ENCODE measurements around the gene TSPEAR. TPM values are rescaled to one million over a fixed set of nuclear protein-coding genes. Genes with fewer than 3 reads are reported as not detected.

Gene TSPEAR
- total RNA-seq, 2 donors from 2014 or later: 1.5 to 6.0 TPM

DNA sequence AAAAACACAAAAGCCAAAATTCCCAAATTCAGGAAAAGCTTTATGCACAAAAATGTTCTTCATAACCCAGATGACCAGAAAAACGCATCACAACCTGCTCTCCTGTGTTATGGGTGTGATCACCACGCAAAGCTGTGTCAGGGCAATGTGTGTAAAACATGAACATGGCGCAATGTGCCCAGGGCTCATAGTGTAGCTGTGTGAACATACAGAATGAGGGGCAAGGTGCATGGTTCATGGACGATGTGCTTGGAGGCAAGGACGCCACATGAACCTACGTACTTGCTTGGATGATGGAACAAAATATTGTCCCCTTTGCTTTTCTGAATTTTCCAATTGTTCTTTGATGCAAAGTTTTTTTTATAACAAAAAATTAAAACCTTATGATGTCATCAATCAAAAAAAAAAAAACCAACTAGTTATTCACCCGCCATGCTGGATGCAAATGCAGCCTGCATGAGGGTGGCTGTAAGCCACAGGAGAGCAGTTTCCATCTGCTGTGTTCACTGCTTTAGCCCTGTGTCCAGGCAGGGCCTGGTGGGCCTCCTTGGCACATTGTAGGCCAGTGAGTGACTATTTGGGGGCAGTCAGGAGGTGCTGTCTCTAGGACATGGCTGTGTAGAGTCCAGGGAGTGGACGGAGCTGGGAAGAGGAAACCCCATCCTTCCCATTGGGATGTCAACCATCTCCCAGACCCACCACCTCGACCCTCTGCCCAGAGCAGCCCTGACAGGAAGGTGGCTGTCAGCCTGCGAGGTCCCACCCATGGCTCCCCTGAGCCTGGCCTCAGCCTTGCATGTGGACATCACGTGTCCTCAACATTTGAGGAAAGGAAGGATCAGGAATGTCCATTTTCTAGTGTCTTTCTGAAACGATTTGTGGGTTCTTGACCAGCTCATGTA is 185.0 kb downstream of the TSPEAR start:
- no peaks in the 10 kb centered on the region for H3K27me3 Mint-ChIP-seq (ENCODE audit: insufficient read depth)
- Histone ChIP-seq H3K4me3 (ENCODE audit: low read length) (no peak overlapping the region), H3K9ac (ENCODE audit: extremely low read depth, low read length, poor library complexity, severe bottlenecking) (no peak overlapping the region), H3K36me3 (ENCODE audit: control insufficient read depth, insufficient read depth, low read length) (no peaks in the 10 kb centered on the region), H3K27me3 (ENCODE audit: control insufficient read depth, insufficient read depth, low read length, poor library complexity, severe bottlenecking) (no peaks in the 10 kb centered on the region), H3K4me1 (ENCODE audit: control insufficient read depth, insufficient read depth, low read length) (no peaks in the 10 kb centered on the region), H3K27ac (ENCODE audit: low read depth, low read length) (no peak overlapping the region), H3K9me3 (ENCODE audit: control insufficient read depth, low read length) (peaks cover 10% of the 10 kb centered on the region)
- H3K27ac Mint-ChIP-seq: no peak overlapping the region
- H3K4me3 Mint-ChIP-seq: no peak overlapping the region
- 91 to 95% methylated on average over 6 to 12 of the region's 12 CpGs for WGBS, 2 experiments (ENCODE audit: insufficient coverage in 1 of 2, insufficient read length in 1 of 2)
- no peak for DNase-seq
- H3K9me3 Mint-ChIP-seq: no peaks in the 10 kb centered on the region
- TF ChIP-seq, protein P1, sequence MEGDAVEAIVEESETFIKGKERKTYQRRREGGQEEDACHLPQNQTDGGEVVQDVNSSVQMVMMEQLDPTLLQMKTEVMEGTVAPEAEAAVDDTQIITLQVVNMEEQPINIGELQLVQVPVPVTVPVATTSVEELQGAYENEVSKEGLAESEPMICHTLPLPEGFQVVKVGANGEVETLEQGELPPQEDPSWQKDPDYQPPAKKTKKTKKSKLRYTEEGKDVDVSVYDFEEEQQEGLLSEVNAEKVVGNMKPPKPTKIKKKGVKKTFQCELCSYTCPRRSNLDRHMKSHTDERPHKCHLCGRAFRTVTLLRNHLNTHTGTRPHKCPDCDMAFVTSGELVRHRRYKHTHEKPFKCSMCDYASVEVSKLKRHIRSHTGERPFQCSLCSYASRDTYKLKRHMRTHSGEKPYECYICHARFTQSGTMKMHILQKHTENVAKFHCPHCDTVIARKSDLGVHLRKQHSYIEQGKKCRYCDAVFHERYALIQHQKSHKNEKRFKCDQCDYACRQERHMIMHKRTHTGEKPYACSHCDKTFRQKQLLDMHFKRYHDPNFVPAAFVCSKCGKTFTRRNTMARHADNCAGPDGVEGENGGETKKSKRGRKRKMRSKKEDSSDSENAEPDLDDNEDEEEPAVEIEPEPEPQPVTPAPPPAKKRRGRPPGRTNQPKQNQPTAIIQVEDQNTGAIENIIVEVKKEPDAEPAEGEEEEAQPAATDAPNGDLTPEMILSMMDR (conservative IDR thresholded peaks at IDR 0.05): no peak
- H3K36me3 Mint-ChIP-seq (ENCODE audit: low read depth): no peaks in the 10 kb centered on the region
- no peaks in the 10 kb centered on the region for H3K4me1 Mint-ChIP-seq

DNA sequence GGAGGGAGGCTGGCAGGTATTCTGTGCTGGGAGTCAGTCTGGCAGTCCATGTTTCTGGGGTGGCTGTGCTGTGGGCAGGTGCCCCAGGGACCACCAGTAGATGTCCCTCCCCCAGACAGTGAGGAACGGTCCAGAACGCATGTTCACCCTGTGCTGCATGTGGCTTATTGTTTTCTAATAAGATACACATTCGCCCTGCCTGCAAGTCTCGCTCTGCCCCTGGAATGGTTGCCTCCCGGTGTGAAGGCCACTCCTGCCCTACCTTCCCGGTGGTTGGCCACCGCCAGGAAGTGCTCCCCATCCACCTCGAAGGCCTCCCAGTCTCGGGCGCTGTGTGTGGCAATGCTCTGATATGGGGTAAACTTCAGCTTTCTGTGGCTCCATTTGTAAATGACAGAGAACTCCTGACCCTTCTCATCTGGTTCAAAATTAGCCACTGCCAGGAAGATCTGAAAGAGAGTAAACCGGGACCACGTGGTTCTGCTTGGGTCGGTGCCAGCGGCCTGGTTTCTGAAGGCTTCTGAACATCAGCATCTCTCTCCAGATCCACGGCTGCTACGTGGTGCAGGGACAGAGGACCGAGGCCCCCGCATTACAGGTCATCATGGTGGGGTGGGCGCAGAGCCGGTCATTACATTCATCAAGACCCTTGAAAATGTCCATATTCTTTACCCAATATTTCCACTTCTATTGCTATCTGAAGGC is 185.8 kb downstream of the TSPEAR start:
- WGBS, 2 experiments (ENCODE audit: insufficient coverage in 1 of 2, insufficient read length in 1 of 2): 92 to 97% methylated on average over 16 to 20 of the region's 20 CpGs
- no peaks in the 10 kb centered on the region for H3K36me3 Mint-ChIP-seq (ENCODE audit: low read depth)
- Histone ChIP-seq H3K27me3 (ENCODE audit: control insufficient read depth, insufficient read depth, low read length, poor library complexity, severe bottlenecking) (no peaks in the 10 kb centered on the region), H3K36me3 (ENCODE audit: control insufficient read depth, insufficient read depth, low read length) (no peaks in the 10 kb centered on the region), H3K4me1 (ENCODE audit: control insufficient read depth, insufficient read depth, low read length) (no peaks in the 10 kb centered on the region), H3K4me3 (ENCODE audit: low read length) (no peak overlapping the region), H3K27ac (ENCODE audit: low read depth, low read length) (no peak overlapping the region), H3K9ac (ENCODE audit: extremely low read depth, low read length, poor library complexity, severe bottlenecking) (no peak overlapping the region), H3K9me3 (ENCODE audit: control insufficient read depth, low read length) (peaks cover 10% of the 10 kb centered on the region)
- no peak for DNase-seq
- TF ChIP-seq, protein P1 (conservative IDR thresholded peaks at IDR 0.05): no peak
- no peaks in the 10 kb centered on the region for H3K9me3 Mint-ChIP-seq
- no peak overlapping the region for H3K4me3 Mint-ChIP-seq
- no peak overlapping the region for H3K27ac Mint-ChIP-seq
- H3K27me3 Mint-ChIP-seq (ENCODE audit: insufficient read depth): no peaks in the 10 kb centered on the region
- H3K4me1 Mint-ChIP-seq: no peaks in the 10 kb centered on the region

DNA sequence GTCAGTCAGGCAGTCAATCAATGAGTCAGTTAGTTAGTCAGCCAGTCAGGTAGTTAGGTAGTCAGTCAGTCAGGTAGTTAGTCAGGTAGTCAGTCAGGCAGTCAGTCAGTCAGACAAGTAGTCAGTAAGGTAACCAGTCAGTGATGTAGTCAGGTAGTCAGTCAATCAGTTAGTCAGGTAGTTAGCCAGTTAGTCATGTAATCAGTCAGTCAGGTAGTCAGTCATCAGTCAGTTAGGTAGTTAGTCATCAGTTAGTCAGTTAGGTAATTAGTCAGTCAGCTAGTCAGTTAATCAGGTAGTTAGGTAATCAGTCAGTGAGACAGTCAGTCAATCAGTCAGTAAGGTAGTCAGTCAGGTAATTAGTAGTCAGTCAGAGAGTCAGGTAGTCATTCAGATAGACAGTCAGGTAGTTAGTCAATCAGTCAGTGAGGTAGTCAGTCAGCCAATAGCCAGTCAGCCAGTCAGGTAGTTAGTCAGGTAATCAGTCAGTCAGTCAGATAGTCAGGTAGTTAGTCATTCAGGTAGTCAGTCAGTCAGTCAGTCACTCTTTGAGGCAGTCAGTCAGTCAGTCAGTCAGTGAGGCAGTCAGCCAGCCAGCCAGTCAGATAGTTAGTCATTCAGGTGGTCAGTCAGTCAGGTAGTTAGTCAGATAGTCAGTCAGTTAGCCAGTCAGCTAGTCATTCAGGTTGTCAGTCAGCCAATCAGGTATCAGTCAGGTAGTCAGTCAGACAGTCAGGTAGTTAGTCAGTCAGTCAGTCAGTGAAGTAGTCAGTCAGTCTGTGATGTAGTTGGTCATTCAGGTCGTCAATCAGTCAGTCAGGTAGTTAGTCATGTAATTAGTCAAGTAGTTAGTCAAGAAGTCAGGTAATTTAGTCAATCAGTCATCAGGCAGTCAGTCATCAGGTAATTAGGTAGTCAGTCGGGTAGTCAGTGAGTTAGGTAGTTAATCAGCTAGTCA is 186.7 kb downstream of the TSPEAR start:
- WGBS, 2 experiments (ENCODE audit: insufficient coverage in 1 of 2, insufficient read length in 1 of 2): 75 to 84% methylated on average over 1 to 2 of the region's 2 CpGs
- peaks cover 10% of the 10 kb centered on the region for H3K9me3 ChIP-seq (ENCODE audit: control insufficient read depth, low read length)
- Mint-ChIP-seq H3K27ac (no peak overlapping the region), H3K36me3 (ENCODE audit: low read depth) (no peaks in the 10 kb centered on the region), H3K27me3 (ENCODE audit: insufficient read depth) (no peaks in the 10 kb centered on the region), H3K9me3 (no peaks in the 10 kb centered on the region), H3K4me3 (no peak overlapping the region), H3K4me1 (no peaks in the 10 kb centered on the region)
- H3K27ac ChIP-seq (ENCODE audit: low read depth, low read length): no peak overlapping the region
- H3K27me3 ChIP-seq (ENCODE audit: control insufficient read depth, insufficient read depth, low read length, poor library complexity, severe bottlenecking): no peaks in the 10 kb centered on the region
- TF ChIP-seq, protein P1 (conservative IDR thresholded peaks at IDR 0.05): no peak
- no peak for DNase-seq
- no peaks in the 10 kb centered on the region for H3K4me1 ChIP-seq (ENCODE audit: control insufficient read depth, insufficient read depth, low read length)
- no peak overlapping the region for H3K4me3 ChIP-seq (ENCODE audit: low read length)
- no peak overlapping the region for H3K9ac ChIP-seq (ENCODE audit: extremely low read depth, low read length, poor library complexity, severe bottlenecking)
- H3K36me3 ChIP-seq (ENCODE audit: control insufficient read depth, insufficient read depth, low read length): no peaks in the 10 kb centered on the region

All from endodermal cell (in vitro differentiated cells).